ENCODE data around the gene HIVEP2. TPM values are rescaled to one million over a fixed set of nuclear protein-coding genes. Genes with fewer than 3 reads are reported as not detected.
A peak's percentile ranks its signal among the peaks of the same experiment; 100 is the strongest.

Gene HIVEP2
- total RNA-seq, 1 donor from 2014 or later: 3.0 TPM

DNA sequence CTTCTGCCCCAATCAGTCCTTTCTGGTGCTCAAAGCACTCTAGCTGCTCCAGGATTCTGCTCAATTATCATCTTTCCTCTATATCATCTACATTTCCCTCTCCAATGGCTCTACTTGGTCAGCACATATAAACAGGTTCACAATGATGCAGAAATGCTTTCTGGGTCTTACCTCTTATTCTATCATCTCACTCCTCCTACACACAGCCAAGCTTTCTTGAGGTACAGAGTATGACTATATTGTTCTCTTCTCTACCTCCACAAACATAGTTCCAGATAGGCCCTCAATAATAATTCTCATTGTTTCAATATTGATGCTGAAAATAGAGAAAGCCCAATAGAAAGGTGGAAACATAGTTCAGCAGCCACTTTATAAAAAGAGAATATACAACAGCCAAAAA is 48.2 kb downstream of the HIVEP2 start:
- DNase-seq (ENCODE audit: low spot score): no peak
- ATAC-seq: no peak

- ATAC-seq (no peak), DNase-seq (ENCODE audit: low spot score) (no peak)
Measured at GRCh38 chr6:142893088-142893487, 51.9 kb downstream of the HIVEP2 start.

DNA sequence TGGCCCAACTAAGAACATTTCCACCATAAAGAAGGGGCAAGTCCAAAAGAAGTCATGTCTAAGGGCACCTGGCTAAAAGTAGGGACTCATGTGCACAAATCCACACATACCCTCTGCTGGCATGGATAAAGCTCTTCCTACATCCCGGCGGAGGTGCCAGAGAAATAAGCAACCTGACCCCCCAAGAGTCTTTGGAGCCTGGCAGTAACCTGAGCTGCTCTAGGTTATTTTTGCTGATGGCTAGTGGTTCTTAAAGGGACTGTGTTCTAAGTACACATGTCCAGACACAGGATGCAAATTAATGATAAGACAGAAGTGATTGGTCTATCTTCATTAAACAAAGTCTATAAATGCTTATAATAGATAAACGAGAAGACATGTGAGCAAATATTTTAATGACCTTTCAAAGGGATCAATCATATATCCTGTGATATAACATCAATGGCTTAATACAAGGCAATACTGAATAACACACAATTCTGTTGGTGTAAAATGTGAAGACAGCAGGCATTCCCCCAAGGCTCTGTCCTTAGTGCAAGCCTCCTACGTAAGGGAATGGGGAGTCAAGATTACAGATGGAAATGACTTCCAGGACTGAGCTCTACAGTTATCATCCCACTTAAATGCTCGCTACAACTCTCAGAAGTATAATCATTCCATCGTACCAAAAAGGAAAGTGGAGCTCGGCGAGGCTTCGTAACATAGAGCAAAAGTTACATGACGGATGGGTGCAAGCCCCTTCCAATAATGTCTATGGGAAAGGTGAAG is 52.5 kb downstream of the HIVEP2 start:
- no peak for ATAC-seq
- DNase-seq (ENCODE audit: low spot score): no peak

GRCh38 chr6:142891454-142891853 is 53.5 kb downstream of the HIVEP2 start:
- DNase-seq (ENCODE audit: low spot score) (no peak), ATAC-seq (no peak)

- DNase-seq (ENCODE audit: low spot score) (no peak), ATAC-seq (no peak)
Measured at GRCh38 chr6:142888456-142888855, 56.5 kb downstream of the HIVEP2 start.

DNA sequence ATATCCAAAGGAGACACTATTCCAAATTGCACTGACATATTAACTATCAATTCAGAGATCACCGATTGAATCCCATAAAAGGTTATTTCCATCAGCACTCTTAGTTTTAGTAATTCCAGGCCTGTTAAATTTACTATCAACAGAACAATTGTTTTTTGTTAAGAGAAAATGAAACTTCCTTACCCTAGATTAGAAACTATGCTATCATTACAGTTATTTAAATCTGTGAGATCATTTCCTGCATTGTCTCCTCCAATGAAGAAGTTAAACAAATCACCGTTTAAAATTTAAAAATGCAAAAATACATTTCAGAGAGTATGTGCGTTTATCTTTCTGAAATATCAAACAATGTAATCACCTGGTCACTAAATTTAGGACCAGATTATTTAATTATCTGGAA is 57.5 kb downstream of the HIVEP2 start:
- DNase-seq (ENCODE audit: low spot score): no peak
- ATAC-seq: no peak

DNA sequence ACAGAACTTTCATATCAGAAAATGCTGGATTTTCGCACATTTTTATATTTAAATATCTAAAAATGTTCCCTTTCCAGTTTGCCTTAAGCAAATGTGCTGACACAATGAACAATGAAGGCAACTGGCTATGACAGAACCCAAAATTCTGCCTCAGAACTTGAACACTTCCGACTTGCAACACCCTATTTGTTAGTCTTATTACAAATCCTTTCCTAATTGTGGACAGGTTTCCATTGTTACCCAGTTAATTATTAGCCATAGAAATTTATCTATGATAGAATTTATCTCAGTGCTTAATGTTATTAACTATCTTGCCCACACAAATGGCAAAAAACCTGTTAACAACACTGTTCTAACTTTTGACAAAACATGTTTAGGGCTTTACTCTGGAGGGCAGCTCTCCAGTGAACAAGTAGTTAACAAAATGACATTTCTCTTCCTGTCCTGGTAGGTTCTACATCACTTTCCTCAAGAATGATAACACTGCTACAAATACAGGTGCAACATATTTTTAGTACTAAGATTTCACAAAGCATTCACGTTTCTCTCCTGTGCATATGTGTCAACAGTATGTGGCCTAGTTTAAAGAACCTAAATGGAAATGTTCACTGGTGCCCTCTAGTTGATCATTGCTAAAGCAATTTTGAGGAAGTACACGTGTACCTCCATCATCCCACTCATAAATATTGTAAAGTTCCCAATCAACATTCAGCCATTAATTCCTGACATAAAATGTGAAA is 58.4 kb downstream of the HIVEP2 start:
- DNase-seq (ENCODE audit: low spot score): no peak

GRCh38 chr6:142885182-142885867 is 59.7 kb downstream of the HIVEP2 start:
- ATAC-seq (no peak), DNase-seq (ENCODE audit: low spot score) (no peak)

More for the DNA sequence above, 58.4 kb downstream of the HIVEP2 start:
- ATAC-seq: peak; percentile 98

DNA sequence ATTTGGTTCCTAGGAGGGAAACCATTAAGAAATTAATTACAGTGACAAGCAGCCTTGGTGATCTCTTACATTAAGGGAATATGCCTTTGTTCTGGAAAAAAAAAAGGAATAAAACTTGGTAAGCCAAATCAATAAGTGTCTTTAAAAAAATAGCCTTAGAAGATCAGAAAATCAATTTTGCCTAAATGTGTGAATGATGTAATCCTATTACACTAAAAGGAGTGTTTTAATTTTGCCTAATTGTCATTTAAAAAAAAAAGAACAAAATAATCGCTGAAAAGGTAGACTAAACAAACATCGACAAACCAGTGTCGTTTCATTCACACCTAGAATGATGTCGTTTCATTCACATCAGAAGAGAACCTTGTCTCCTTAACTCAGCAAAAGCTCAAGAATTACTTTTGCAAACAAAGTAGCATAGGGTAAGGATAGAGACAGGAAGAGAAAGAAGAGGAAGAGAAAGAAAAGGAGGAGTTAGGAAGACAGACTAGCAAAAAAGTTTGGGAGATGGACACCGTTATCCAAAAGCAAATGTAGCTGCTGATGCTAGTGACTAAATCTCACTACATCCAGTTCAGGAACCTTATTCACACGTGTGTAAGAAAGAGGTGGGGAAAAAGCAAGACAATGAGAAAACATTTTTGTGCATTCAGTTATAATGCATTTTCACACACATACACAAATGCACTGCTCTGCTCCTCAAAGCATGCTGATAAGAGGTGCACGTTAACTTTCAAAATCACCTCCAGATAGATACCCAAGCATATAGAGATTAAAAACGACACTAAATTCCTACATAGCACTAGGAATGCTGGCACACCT is 60.6 kb downstream of the HIVEP2 start:
- ATAC-seq: no peak

GRCh38 chr6:142883011-142883410 is 62.0 kb downstream of the HIVEP2 start:
- no peak for DNase-seq (ENCODE audit: low spot score)
- ATAC-seq: no peak

More for the DNA sequence above, 60.6 kb downstream of the HIVEP2 start:
- no peak for DNase-seq (ENCODE audit: low spot score)

DNA sequence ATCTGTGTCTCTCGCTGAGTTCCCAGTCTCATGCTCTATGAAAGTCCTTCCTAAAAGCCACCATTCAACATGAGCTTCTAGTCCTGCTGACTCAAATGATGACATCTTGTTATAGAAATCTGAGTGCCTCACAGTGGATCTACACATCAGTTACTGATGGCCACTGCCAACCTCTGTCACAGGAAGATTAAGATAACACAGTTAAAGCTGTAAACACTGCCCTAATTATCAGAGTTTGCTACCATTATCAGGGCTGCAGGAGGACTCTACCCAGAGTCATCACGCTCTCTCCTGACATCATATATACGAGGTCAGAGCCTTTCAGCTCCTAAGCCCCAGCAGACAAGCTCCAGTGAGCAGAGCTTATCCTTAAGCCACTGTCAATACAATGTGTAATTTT is 63.2 kb downstream of the HIVEP2 start:
- DNase-seq (ENCODE audit: low spot score) (no peak), ATAC-seq (no peak)

- DNase-seq (ENCODE audit: low spot score) (no peak), ATAC-seq (no peak)
Measured at GRCh38 chr6:142881290-142881689, 63.7 kb downstream of the HIVEP2 start.

DNA sequence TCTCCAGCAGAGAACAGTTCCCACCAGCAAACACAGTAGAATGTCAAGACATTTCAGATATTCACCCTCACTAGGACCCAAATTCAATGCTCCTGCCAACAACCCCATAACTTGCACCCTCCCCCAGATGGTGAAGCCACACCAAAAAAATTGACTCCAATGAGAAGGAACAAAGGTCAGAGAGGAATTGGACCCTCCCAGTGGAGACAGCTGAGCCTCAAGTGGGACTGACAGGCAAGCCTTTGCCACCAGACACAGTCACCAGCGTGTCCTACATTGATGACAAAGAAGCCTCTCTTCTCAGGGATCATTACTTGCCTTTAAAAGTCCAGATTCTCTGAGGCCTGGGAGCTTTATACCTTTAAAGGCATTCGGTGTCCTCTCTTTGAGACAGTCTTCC is 64.8 kb downstream of the HIVEP2 start:
- no peak for ATAC-seq

GRCh38 chr6:142879527-142879926 is 65.4 kb downstream of the HIVEP2 start:
- no peak for ATAC-seq

More for the DNA sequence above, 64.8 kb downstream of the HIVEP2 start:
- no peak for DNase-seq (ENCODE audit: low spot score)

GRCh38 chr6:142879076-142879475 is 65.9 kb downstream of the HIVEP2 start:
- no peak for DNase-seq (ENCODE audit: low spot score)
- no peak for ATAC-seq

More at GRCh38 chr6:142879527-142879926, 65.4 kb downstream of the HIVEP2 start:
- no peak for DNase-seq (ENCODE audit: low spot score)

DNA sequence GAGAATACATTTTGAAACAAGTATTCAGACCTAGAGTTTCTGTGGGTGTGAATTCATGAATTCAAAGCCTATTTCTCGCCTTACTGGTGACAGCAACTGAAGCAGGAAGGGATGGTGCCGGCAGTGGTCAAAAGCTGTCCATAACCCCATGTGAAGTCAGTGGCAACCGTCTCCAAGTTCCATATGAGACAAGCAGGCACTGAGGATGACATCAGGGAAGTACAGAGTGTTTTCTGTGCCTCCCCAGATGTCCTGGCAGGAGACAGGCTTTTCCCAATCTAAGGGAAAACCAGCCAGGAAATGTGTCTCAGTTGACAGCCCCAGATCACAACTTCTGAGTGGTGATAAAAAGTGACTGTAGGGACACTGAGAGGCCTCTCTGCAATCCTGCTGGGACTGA is 66.6 kb downstream of the HIVEP2 start:
- ATAC-seq (no peak), DNase-seq (ENCODE audit: low spot score) (no peak)

GRCh38 chr6:142874676-142875075 is 70.3 kb downstream of the HIVEP2 start:
- no peak for DNase-seq (ENCODE audit: low spot score)
- no peak for ATAC-seq

DNA sequence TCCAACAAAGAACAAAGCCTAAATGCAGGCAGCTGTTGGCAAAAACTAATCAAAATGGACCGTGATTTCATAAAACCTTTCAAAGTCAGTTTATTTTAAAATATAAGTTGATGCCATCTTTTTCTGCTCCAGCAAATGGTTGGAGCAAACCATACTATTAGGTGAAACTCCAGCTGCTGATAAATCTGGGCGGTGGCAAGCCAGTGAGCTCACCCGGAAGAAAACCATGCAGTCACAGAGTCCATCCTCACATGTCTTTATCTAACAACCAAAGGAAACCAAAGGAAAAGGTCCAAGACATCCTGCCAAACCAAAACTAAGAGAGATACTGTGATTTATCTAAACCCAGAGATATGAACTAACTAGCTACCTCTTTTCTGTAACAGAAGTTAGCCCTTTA is 72.6 kb downstream of the HIVEP2 start:
- ATAC-seq: peak; percentile 44
- DNase-seq (ENCODE audit: low spot score): no peak

- DNase-seq (ENCODE audit: low spot score): no peak
- ATAC-seq: peak; percentile 69
Measured at GRCh38 chr6:142871910-142872331, 73.1 kb downstream of the HIVEP2 start.

- ATAC-seq (no peak), DNase-seq (ENCODE audit: low spot score) (no peak)
Measured at GRCh38 chr6:142870787-142871415, 74.1 kb downstream of the HIVEP2 start.

Measured in left lobe of liver (tissue), 2 donors.